ENCODE data around the gene PLA2G5. TPM values are rescaled to one million over a fixed set of nuclear protein-coding genes. Genes with fewer than 3 reads are reported as not detected.

PLA2G5 gene
- total and polyA plus RNA-seq, 2 of the 4 experiments (the other 2 are of a cell fraction) = not detected

DNA sequence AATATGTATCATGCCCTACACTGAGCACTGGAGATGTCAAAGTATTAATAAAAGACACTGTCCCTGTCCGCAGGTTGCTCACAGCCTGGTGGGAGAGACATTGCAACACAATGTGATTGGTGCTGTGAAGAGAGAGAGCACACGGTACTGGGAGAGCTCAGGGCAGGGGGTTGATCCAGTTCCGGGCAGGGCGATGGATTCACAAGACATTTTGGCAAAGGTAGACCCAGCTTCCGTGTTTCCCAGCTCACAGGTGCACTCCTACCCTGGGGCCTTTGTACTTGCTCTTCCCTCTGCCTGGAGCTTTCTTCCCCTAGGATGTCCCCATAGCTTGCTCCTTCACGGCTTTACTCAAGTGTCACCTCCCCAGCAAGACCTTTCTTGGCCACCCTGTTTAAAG is 1.4 kb downstream of the PLA2G5 start:
- in situ Hi-C loops (cut with MboI; ENCODE audit: low sequenced_read_pairs) (no loop called here), dilution Hi-C loops (cut with HindIII; ENCODE audit: low sequenced_read_pairs, unreplicated experiment) (no loop called here)
- WGBS, 2 experiments (ENCODE audit: extremely low coverage in 2 of 2, insufficient read length in 1 of 2) = 90% methylated on average over 2 of the region's 6 CpGs; no CpG with 5 or more reads in 1 of the 2 experiments

More for the DNA sequence above, 1.4 kb downstream of the PLA2G5 start:
- no peak overlapping the region for H2BK20ac ChIP-seq (ENCODE audit: low read depth, low read length)
- intact Hi-C loops (cut with micrococcal nuclease) = no loop called here
- H3K27ac ChIP-seq (ENCODE audit: insufficient read depth, low read length) = no peak overlapping the region
- TF ChIP-seq CHD1 (IDR thresholded peaks at IDR 0.05; ENCODE audit: low read depth, low read length) (no peak), FOS (IDR thresholded peaks at IDR 0.05; ENCODE audit: low read depth, low read length) (no peak), RFX5 (IDR thresholded peaks at IDR 0.05; ENCODE audit: low read depth, low read length) (no peak)
- TF ChIP-seq, protein P1, sequence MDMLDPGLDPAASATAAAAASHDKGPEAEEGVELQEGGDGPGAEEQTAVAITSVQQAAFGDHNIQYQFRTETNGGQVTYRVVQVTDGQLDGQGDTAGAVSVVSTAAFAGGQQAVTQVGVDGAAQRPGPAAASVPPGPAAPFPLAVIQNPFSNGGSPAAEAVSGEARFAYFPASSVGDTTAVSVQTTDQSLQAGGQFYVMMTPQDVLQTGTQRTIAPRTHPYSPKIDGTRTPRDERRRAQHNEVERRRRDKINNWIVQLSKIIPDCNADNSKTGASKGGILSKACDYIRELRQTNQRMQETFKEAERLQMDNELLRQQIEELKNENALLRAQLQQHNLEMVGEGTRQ (IDR thresholded peaks at IDR 0.05; ENCODE audit: low read depth, low read length) = no peak
- TF ChIP-seq, protein P2, sequence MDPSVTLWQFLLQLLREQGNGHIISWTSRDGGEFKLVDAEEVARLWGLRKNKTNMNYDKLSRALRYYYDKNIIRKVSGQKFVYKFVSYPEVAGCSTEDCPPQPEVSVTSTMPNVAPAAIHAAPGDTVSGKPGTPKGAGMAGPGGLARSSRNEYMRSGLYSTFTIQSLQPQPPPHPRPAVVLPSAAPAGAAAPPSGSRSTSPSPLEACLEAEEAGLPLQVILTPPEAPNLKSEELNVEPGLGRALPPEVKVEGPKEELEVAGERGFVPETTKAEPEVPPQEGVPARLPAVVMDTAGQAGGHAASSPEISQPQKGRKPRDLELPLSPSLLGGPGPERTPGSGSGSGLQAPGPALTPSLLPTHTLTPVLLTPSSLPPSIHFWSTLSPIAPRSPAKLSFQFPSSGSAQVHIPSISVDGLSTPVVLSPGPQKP (IDR thresholded peaks at IDR 0.05; ENCODE audit: borderline replicate concordance, low read depth, low read length) = no peak
- no peak overlapping the region for H3K9ac ChIP-seq (ENCODE audit: low read depth, low read length)
- no peak for ATAC-seq (ENCODE audit: low read depth)
- no peak overlapping the region for H4K91ac ChIP-seq (ENCODE audit: insufficient read depth, low read depth, low read length)
- no peak overlapping the region for H2AK5ac ChIP-seq (ENCODE audit: low read depth, low read length)
- no peak overlapping the region for H2BK120ac ChIP-seq (ENCODE audit: low read depth, low read length)
- H3K56ac ChIP-seq (ENCODE audit: extremely low read depth, insufficient read depth, low read length) = no peak overlapping the region
- H3K79me1 ChIP-seq (ENCODE audit: low read depth in 1 of 2, low read length in 2 of 2) = no peaks in the 10 kb centered on the region
- no peak overlapping the region for H3K4ac ChIP-seq (ENCODE audit: low read depth, low read length)
- no peak overlapping the region for H2AFZ ChIP-seq (replicated peaks; ENCODE audit: low read length, poor library complexity)
- BruUV-seq (replicated peaks) = no TSS peak
- 0 out of 2 replicates have a peak, but pooled peaks cover 2% of the 10 kb centered on the region for H3K4me1 ChIP-seq (ENCODE audit: control insufficient read depth, insufficient read depth, low read length)
- no peak overlapping the region for H3K23ac ChIP-seq (ENCODE audit: low read depth, low read length)
- DNase-seq = no peak
- no peak overlapping the region for H2BK5ac ChIP-seq (ENCODE audit: low read depth, low read length, poor library complexity, severe bottlenecking)
- no peak overlapping the region for H4K5ac ChIP-seq (ENCODE audit: low read depth, low read length)
- no peak overlapping the region for H2AK9ac ChIP-seq (replicated peaks; ENCODE audit: low read depth, low read length, poor library complexity)
- no peak overlapping the region for H3K4me3 ChIP-seq (ENCODE audit: insufficient read depth, low read depth, low read length)
- H4K8ac ChIP-seq (ENCODE audit: low read depth in 2 of 2, low read length in 2 of 2) = no peak overlapping the region
- no peak overlapping the region for H3K14ac ChIP-seq (replicated peaks; ENCODE audit: low read depth, low read length)
- no peaks in the 10 kb centered on the region for H3K27me3 ChIP-seq (ENCODE audit: control insufficient read depth, insufficient read depth, low read length)
- CTCF ChIA-PET = no interaction called here
- POLR2A ChIA-PET (ENCODE audit: unreplicated experiment) = no interaction called here
- no peaks in the 10 kb centered on the region for H3K36me3 ChIP-seq (ENCODE audit: control insufficient read depth, insufficient read depth, low read length)
- H3K4me2 ChIP-seq (ENCODE audit: low read depth, low read length) = no peak overlapping the region
- H3K18ac ChIP-seq (ENCODE audit: low read depth, low read length) = no peak overlapping the region
- H3K9me1 ChIP-seq (ENCODE audit: insufficient read depth, low read length) = no peaks in the 10 kb centered on the region
- H2BK15ac ChIP-seq (ENCODE audit: low read depth, low read length) = no peak overlapping the region
- no peaks in the 10 kb centered on the region for H3K9me3 ChIP-seq (ENCODE audit: control insufficient read depth, insufficient read depth, low read length)
- H4K20me1 ChIP-seq (ENCODE audit: insufficient read depth, low read length) = no peaks in the 10 kb centered on the region

All from IMR-90 (cell line).